COR-L47 (cell line): Measurements from ENCODE around the gene HERC5.
"Not testable (repeated sequence)": the region's sequence is repeated elsewhere in the genome, so short reads cannot be mapped to it uniquely, and the experiment has no call there.

Source experiments
- DNase-seq: peaks from one replicate; lab custom pipeline; 2025; lab: John Stamatoyannopoulos, UW

The HERC5 gene

DNA sequence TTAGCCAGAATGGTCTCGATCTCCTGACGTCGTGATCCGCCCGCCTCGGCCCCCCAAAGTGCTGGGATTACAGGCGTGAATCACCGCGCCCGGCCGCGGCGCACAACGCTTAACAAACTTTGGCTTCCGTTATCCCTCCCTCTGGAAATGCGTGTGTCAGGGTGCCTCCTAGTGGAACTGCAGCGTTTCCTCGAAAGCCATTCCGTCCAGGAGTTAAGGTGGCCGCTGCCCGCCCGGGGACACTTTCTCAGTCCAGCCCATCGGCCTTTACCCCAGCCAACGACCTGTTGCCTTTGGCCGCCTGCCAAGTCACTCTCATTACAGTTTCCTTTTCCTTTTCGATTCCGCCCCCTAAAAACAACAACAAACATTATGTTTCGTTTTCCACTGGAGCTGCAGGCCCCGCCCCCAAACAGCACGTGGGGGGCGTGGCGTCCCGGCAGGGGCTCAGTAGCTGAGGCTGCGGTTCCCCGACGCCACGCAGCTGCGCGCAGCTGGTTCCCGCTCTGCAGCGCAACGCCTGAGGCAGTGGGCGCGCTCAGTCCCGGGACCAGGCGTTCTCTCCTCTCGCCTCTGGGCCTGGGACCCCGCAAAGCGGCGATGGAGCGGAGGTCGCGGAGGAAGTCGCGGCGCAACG lies at the start of gene HERC5:
Gene HERC5 (plus strand): TSS at position 450 of the 637 bp plus-strand sequence. CDS start 151 bp downstream, at position 601.
- peak; percentile 93 for DNase-seq

DNA sequence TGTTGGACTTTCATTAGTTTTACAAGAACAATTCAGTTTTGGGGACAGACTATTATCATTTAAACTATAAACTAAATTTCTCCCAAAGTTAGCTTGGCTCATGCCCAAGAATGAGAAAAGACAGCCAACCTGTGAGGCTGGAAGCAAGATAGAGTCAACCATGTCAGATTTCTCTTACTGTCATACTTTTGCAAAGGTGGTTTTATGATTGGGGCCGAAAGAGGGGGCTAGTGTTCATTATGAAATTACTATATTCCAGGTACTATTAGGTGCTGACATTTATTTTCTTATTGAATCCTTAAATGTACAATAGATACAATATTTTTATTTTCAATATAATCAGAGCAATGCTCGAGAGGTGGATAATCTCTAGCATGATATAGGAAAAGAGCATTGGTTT lies 47.7 kb upstream of the HERC5 start:
- no peak for DNase-seq

DNA sequence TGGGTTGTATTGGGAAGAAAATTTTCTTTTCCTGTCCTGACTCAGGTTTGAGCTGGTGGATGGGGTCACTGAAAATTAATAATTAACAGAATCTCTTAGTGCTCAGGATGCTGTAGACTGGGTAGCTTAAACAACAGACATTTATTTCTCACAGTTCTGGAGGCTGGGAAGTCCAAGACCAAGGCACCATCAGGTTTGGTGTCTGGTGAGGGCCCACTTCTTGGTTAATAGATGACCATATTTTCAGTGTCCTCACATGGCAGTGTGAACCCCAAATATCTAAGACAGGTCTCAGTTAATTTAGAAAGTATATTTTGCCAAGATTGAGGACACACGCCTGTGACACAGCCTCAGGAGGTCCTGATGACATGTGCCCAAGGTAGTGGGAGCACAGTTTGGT lies 47.1 kb upstream of the HERC5 start:
- DNase-seq: no peak

DNA sequence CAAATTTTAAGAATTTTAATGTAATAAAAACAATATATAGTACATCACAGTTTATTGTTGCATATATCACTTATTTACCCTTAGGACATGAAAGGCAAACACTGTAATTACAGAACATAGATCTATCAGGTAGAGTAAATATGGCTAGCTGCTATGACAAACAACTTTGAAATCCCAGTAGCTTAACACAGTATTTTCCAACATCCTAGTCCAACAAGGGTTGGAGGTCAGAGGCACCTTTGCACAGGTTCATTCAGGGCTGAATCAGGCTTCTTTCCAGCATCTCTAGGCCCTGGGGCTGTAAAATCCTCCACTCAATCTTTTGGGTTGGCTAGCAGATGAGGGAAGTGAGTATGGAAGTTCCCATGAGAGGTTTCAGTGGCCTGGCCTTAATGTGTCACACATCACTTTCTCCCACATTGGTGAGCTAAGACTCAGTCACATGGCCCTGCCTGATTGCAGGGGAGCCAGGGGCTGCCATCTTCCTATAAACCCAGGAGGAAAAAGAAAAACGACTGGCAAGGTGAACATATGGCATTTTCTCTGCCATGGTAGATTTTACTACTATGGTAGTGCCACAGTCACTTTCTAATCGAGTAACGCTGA lies 45.3 kb upstream of the HERC5 start:
- DNase-seq: no peak

DNA sequence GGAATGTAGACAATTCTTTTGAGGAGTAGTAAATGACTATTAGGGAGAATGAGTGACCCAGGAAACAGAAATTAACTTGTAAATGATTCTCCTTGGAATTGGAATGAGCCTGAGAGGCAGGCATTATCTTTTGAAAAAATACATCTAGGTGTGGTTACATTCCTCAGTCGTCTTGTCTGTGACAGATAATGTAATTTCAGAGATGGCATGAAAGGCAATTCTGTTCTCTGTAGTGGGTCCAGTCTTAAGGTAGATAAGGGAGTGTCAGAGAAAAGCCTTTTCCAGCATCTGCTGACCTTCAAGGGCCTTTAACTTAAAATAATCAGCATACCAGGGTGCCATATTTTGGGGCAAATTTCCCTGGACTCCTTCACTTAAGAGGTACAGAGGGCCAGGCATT lies 43.1 kb upstream of the HERC5 start:
- DNase-seq: no peak

DNA sequence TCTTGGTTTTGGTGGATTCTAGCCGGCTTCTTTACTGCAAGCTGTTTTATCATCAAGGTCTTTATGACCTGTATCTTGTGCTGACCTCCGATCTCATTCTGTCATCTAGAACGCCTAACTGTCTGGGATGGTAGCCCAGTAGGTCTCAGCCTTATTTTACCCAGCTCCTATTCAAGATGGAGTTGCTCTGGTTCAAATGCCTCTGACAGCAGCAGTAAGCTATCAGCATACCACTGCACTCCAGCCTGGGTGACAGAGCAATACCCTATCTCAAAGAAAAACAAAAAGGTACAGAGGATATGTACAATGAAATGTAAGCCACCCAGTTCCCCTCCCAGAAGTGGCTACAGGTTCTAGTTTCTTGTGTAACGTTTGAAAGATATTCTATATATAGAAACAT lies 42.2 kb upstream of the HERC5 start:
- DNase-seq: no peak

DNA sequence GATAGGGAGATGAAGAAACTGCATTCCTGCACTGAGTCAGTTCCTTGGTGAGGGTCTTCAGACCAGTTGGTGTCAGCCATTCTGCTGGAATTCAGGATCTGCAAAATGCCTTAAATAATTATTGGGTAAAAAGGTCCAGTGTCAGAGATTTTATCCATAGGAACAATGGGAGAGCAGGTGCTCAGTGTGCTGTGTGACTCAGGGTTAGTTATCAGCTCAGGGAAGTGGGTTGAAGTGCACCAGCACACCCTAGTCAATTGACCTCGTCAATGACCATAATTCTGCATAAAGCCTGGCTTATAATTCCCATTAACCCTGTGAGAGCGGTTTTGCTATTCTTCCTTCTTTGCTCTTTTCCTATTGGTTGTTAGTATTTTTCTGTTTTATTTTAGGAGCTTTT lies 40.9 kb upstream of the HERC5 start:
- no peak for DNase-seq

DNA sequence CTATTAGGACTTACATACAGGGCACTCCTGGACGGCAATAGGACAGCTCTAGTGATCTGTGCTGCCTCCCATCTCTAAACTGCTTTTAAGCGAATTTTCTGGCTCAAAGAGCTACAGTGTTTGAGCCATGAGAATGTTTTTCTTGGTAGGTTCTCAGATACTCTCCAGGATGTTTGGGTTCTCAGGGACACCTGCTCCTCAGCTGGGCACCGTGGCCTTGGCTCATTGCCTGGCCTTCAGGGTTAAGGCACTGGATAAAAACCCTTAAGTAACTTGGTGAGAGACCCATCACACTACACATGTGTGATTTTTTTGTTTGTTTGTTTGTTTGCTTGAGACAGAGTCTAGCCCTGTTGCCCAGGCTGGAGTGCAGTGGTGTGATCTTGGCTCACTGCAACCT lies 38.5 kb upstream of the HERC5 start:
- DNase-seq: no peak

DNA sequence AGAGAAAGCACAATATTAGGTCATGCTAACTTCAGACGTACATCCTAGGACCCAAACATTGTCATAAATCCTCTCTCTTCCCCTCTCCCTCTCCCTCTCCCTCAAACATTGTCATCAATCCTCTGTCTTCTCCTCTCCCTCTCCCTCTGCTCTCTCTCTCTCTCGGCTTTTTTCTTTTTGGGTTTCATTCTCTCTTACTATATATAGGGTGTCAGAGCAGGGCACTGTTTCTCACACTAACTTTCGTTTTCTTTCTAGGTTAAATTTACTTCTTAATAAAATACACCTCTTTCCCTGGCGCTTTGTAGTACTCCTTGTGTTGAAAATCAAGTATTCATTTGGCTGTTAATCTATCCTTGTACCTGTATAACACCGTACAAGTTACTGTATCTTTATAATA lies 37.0 kb upstream of the HERC5 start:
- DNase-seq: no peak

DNA sequence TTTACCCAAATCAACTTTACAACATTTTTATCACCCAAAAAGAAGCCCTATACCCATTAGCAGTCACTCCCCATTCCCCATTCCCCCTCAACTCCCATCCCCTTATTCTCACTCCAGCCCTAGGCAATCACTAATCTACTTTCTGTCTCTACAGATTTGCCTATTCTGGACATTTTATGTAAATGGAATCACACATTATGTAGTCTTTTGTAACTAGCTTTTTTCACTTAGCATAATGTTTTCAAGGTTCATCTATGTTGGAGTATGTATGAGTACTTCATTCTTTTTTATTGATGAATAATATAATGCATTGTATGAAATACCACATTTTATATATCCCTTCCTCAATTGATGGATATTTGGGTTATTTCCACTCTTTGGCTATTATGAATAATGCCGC lies 36.1 kb upstream of the HERC5 start:
- DNase-seq: no peak

DNA sequence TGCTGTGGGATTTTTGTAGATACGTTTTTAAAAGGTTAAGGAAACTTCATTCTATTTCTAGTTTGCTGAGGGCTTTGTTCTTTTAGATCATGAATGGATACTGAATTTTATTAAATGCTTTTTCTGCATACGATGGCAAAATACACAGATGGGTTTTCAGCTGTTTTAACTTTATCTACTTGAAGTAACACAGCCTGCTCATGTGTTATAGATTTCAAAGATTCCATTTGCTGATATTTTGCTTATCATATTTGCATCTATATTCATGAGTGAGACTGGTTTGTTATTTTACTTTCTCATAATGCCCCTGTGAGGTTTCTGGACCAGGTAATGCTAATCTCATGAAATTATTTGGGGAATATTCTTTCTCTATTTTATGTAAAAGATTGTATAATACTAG lies 34.5 kb upstream of the HERC5 start:
- no peak for DNase-seq

DNA sequence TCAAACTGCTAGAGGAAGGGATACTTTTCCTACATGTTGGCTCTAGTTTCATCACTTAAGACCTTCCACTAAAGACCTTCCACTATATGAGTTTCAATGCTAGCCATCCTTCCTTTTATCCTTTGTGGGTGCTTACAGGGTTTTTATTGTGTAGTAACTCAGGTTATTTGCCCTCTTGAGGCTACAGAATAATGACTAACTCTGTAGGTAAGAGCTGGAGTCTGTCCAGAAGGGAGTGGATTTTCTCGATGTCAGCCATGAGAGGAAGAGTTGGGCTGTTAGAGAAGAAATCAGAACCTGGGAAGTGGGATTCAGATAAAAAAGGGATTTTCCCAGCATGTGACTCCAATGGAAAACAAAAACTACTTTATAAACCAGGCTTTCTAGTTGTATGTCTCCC lies 27.5 kb upstream of the HERC5 start:
- DNase-seq: no peak

DNA sequence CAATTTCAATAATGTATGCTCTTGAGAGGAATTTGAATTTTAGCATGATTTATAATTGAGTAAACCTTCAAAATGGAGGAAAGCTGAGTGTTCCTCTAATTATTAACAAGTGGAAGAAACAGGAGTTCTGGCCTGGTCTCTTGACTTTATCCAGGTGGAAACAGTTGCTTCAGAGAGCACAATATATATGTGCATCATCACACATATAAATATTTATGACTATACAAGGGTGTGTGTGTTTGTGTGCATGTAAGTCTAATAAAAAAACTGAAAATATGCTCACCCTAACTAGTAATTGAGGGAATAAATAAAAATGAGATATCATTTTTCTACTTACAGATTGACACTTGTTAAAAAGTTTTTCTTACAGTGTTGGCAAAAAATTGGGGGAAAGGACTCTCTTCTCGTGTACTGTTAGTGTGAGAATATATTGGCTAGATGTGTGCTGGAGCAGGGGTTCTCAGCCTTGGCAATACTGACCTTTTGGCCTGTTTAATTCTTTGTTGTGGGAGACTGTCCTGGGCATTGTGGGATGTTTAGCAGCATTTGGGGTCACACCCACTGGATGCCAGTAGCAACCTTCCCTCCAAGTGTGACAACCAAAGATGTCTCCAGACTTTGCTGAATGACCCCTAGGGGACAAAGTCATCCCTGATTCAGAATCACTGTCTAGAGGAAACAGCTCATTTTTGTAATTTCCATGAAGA lies 20.8 kb upstream of the HERC5 start:
- no peak for DNase-seq

DNA sequence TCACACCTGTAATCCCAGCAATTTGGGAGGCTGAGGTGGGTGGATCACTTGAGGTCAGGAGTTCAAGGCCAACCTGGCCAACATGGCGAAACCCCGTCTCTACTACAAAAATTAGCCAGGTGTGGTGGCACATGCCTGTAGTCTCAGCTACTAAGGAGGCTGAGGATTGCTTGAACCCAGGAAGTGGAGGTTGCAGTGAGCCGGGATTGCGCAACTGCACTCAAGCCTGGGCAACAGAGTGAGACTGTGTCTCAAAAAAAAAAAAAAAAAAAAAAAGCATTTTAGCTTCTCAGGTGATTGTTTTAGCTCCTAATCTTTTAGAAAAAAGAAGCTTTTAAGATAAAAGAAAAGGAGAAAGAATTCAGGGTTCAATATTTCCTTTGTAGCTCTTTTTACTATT lies 19.0 kb upstream of the HERC5 start:
- DNase-seq: not testable (repeated sequence)

DNA sequence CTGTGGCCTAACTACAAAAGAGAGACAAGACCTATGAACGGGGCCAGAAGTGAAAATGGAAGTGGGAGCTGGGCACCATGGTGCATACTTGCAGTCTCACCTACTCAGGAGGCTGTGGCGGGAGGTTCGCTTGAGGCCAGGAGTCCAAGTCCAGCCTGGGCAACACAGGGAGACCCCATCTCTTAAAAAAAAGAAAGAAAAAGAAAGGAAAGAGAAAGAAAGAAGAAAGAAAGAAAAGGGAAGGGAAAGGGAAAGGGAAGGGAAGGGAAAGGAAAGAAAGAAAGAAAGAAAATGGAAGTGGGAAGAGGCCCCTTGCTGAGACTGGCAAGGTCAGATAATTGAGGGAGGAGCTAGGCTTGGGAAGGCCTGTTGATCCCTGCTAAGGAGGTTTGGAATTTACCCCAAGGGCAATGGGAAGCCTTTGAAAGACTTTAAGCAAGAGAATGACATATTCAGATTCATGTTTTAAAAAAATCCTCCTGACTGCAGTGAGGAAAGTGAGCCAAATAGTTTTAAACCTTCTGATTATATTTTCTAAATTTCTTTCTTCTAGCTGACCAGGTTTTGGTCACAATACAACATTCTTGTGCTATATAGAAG lies 17.7 kb upstream of the HERC5 start:
- DNase-seq: no peak

DNA sequence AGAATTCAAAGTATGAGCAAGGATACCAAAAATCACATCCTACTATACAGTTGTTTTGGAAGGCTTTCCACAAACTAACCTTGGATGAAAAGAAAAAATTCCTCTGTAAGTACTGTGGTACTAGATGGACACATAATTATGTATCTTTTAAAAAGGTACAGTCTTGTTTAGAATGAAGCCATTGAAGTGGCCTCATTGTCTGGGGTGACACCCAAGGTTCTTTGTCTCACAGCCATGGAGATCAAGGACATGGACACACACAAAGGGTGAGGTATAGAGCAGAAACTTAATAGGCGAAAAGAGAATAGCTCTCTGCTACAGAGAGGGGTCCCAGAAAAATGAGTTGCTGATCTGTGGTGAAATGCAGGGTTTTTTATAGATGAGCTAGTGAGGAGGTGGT lies 16.8 kb upstream of the HERC5 start:
- no peak for DNase-seq

DNA sequence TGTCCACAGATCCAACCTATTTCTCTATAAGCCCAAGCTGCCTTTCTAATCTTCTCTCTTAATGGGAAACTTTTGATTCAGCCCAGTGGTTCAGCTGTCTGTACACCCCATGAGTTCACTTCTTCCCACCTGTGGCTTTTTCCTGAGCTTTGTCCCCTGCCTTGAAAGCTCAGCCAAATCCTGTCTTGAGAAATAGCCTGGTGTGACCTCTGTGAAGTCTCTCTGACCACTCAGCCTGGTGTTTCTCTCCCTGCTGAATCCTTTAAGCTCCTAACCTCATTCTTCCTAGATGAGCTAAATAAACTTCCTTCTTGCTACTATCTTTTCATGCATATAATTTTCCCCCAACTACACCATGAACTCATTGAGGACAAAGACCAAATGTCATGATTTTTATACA lies 15.2 kb upstream of the HERC5 start:
- DNase-seq: no peak

DNA sequence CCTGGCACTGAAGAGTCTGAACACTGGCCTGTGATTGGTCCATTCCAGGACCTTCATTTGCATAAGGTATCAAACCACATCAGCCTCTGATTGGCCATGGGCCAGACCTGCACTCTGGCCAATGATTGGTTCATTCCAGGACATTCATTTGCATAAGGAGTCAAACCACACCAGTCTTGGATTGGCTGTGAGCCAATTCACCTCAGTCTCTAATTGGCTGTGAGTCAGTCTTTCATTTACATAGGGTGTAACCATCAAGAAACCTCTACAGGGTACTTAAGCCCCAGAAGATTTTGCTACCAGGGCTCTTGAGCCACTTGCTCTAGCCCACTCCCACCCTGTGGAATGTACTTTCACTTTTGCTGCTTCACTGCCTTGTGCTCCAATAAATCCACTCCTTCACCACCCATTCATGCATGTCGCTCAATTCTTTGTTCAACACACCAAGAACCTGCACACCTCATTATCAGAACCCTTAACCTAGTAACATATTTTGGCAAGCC lies 14.2 kb upstream of the HERC5 start:
- DNase-seq: peak; percentile 12

DNA sequence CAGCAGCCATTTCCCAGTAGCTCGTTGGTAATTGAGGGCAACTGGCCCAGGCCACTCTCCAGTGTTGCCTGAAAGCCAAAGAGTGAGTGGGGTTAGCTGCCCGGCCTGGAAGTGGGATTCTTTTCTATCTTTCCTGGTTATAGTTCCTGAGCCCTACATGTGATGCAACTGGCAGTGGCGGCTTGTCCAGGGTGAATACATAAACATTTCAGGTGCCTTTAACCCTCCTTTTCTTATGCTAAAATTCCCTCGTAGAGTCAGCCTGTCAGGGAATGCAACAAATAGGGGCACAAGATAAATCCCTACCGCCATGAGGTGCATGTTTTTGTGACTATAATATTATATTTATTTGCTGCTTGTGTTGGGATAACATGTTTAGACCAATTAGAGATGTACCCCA lies 13.4 kb upstream of the HERC5 start:
- DNase-seq: no peak

DNA sequence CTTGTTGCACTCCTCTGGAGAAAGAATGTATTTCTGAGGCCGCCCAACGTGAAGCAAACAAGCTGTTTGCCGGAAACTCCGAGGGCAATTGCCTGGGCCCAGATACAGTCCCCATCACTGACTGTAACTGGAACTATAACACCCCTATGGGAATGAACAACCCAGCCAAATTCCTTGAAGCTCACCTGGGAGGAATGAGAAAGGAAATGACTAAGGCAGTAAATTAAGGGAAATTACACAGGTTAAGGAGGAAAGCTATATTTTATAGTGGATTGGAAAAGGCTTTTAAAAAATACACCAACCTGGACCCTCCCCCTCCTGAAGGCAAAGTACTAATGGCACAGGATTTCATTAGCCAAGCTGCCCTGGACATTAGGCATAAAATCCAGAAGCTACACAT lies 11.7 kb upstream of the HERC5 start:
- no peak for DNase-seq

DNA sequence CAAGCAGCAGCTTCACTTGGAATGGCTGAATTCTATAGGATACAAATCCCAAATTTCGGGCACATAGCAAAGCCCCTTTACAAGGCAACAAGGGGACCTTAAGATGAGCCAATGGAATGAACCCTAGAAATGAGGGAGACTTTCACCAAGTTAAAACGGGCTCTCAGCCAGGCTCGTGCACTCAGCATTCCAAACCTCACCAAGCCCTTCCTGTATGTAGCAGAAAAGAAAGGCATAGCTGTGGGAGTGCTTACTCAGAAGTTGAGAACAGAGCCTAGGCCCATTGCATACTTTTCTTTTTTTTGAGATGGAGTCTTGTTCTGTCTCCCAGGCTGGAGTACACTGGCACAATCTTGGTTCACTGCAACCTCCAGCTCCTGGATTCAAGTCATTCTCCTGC lies 10.8 kb upstream of the HERC5 start:
- DNase-seq: no peak

DNA sequence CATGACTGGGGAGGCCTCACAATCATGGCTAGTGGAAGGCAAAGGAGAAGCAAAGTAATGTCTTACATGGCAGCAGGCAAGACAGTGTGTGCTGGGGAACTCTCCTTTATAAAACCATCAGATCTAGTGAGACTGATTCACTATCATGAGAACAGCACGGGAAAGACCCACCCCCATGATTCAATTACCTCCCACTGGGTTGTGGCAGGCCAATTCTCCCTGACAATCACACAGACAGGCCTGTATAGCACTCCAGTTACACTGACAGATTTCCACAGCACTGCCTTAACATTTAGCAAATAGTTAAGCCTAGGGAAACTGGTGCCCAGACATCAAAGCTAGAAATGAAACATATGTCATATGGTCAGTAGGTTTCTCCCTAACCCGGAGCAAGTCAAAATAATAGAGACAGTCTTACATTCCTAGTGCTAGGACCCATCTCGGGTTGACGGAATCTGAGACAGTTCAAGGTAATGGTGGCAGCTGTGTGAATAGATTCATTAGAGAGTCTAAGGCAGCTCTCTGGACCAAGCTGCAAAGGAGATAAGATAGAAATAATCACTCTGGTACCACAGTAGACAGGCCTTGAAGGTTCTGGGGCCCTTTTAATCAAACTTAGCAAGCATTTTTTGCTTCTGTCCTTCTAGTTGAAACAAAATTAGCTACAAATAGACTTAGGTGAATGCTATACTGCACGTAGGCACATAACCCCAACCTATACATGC lies 9.4 kb upstream of the HERC5 start:
- DNase-seq: no peak
